Memory B cell (primary cell): Measurements from ENCODE around the gene PAQR5.
"Not testable (repeated sequence)": the region's sequence is repeated elsewhere in the genome, so short reads cannot be mapped to it uniquely, and the experiment has no call there.

Experiments
- ATAC-seq: fragments of 150-1000 bp; cut with Tn5 transposase; 2 replicates; pipeline ENCODE4 v1.10.0; 2021; ENCODE audit warnings: low read depth, mild to moderate bottlenecking, moderate library complexity
- DNase-seq, 2 donors: peaks; one replicate each; pipeline ENCODE4 v3.0.0; 2022; ENCODE audit warnings: low spot score in 2 of 2
- H3K27ac Mint-ChIP-seq: one replicate; pipeline ENCODE4 v1.8.0; 2022; ENCODE audit warnings: mild to moderate bottlenecking, moderate library complexity, mixed read lengths
- H3K27me3 Mint-ChIP-seq: one replicate; pipeline ENCODE4 v1.8.0; 2022; ENCODE audit warnings: mixed read lengths
- H3K36me3 Mint-ChIP-seq: one replicate; pipeline ENCODE4 v1.8.0; 2022; ENCODE audit warnings: mild to moderate bottlenecking, mixed read lengths
- H3K4me1 Mint-ChIP-seq: one replicate; pipeline ENCODE4 v1.8.0; 2022; ENCODE audit warnings: mixed read lengths
- H3K4me3 Mint-ChIP-seq: one replicate; pipeline ENCODE4 v1.8.0; 2022; ENCODE audit warnings: mild to moderate bottlenecking, moderate library complexity, mixed read lengths
- H3K9me3 Mint-ChIP-seq: one replicate; pipeline ENCODE4 v1.8.0; 2022; ENCODE audit warnings: mixed read lengths

The PAQR5 gene

GRCh38 chr15:69301101-69301500, 2.4 kb downstream of the PAQR5 start:
- ATAC-seq, H3K4me3 Mint-ChIP-seq, DNase-seq, H3K36me3 Mint-ChIP-seq, H3K27ac Mint-ChIP-seq, H3K9me3 Mint-ChIP-seq, H3K4me1 Mint-ChIP-seq: not testable (repeated sequence)
- peaks cover 19% of the 10 kb centered on the region for H3K27me3 Mint-ChIP-seq

GRCh38 chr15:69302087-69302486, 3.4 kb downstream of the PAQR5 start:
- not testable (repeated sequence) for H3K4me1 Mint-ChIP-seq, H3K4me3 Mint-ChIP-seq, H3K9me3 Mint-ChIP-seq, H3K27ac Mint-ChIP-seq, DNase-seq, ATAC-seq, H3K36me3 Mint-ChIP-seq
- H3K27me3 Mint-ChIP-seq, result peaks cover 20% of the 10 kb centered on the region

GRCh38 chr15:69302929-69303328, 4.2 kb downstream of the PAQR5 start:
- H3K27me3 Mint-ChIP-seq, result peaks cover 27% of the 10 kb centered on the region

GRCh38 chr15:69303337-69304181, 4.8 kb downstream of the PAQR5 start:
- H3K27me3 Mint-ChIP-seq, result peaks cover 30% of the 10 kb centered on the region
- H3K9me3 Mint-ChIP-seq, result no peaks in the 10 kb centered on the region
- H3K36me3 Mint-ChIP-seq, result no peaks in the 10 kb centered on the region
- H3K4me1 Mint-ChIP-seq, result no peaks in the 10 kb centered on the region
- no peak for ATAC-seq
- no peak overlapping the region for H3K4me3 Mint-ChIP-seq
- H3K27ac Mint-ChIP-seq, result no peak overlapping the region
- DNase-seq, result no peak

More at GRCh38 chr15:69302929-69303328, 4.2 kb downstream of the PAQR5 start:
- Mint-ChIP-seq H3K4me1 (no peaks in the 10 kb centered on the region), H3K36me3 (no peaks in the 10 kb centered on the region), H3K4me3 (no peak overlapping the region), H3K27ac (no peak overlapping the region), H3K9me3 (no peaks in the 10 kb centered on the region)
- ATAC-seq (no peak), DNase-seq (no peak)

GRCh38 chr15:69304182-69304545, 5.5 kb downstream of the PAQR5 start:
- H3K27ac Mint-ChIP-seq, result no peak overlapping the region
- H3K36me3 Mint-ChIP-seq, result no peaks in the 10 kb centered on the region
- H3K27me3 Mint-ChIP-seq, result peaks cover 34% of the 10 kb centered on the region

GRCh38 chr15:69305204-69305931, 6.7 kb downstream of the PAQR5 start:
- Mint-ChIP-seq H3K9me3 (no peaks in the 10 kb centered on the region), H3K27me3 (peaks cover 35% of the 10 kb centered on the region), H3K4me3 (no peak overlapping the region), H3K27ac (no peak overlapping the region), H3K4me1 (no peaks in the 10 kb centered on the region), H3K36me3 (no peaks in the 10 kb centered on the region)
- ATAC-seq (no peak), DNase-seq (no peak)

More at GRCh38 chr15:69304182-69304545, 5.5 kb downstream of the PAQR5 start:
- DNase-seq (no peak), ATAC-seq (no peak)
- Mint-ChIP-seq H3K9me3 (no peaks in the 10 kb centered on the region), H3K4me1 (no peaks in the 10 kb centered on the region), H3K4me3 (no peak overlapping the region)

- no peak for DNase-seq
- no peak overlapping the region for H3K27ac Mint-ChIP-seq
- ATAC-seq, result no peak
- H3K4me3 Mint-ChIP-seq, result no peak overlapping the region
- no peaks in the 10 kb centered on the region for H3K36me3 Mint-ChIP-seq
- no peaks in the 10 kb centered on the region for H3K4me1 Mint-ChIP-seq
- H3K27me3 Mint-ChIP-seq, result peaks cover 33% of the 10 kb centered on the region
- no peaks in the 10 kb centered on the region for H3K9me3 Mint-ChIP-seq
Observed at GRCh38 chr15:69305933-69306568, 7.3 kb downstream of the PAQR5 start.

GRCh38 chr15:69307939-69308338, 9.2 kb downstream of the PAQR5 start:
- H3K27ac Mint-ChIP-seq, result no peak overlapping the region
- H3K36me3 Mint-ChIP-seq, result no peaks in the 10 kb centered on the region
- ATAC-seq (no peak), DNase-seq (no peak)
- H3K4me3 Mint-ChIP-seq, result no peak overlapping the region
- H3K27me3 Mint-ChIP-seq, result peaks cover 25% of the 10 kb centered on the region
- no peaks in the 10 kb centered on the region for H3K4me1 Mint-ChIP-seq
- H3K9me3 Mint-ChIP-seq, result no peaks in the 10 kb centered on the region

GRCh38 chr15:69308949-69309348, 10.2 kb downstream of the PAQR5 start:
- peaks cover 3% of the 10 kb centered on the region for H3K4me1 Mint-ChIP-seq
- no peak overlapping the region for H3K4me3 Mint-ChIP-seq
- ATAC-seq (no peak), DNase-seq (no peak)
- H3K36me3 Mint-ChIP-seq, result no peaks in the 10 kb centered on the region
- H3K9me3 Mint-ChIP-seq, result no peaks in the 10 kb centered on the region
- peaks cover 25% of the 10 kb centered on the region for H3K27me3 Mint-ChIP-seq
- no peak overlapping the region for H3K27ac Mint-ChIP-seq

GRCh38 chr15:69311319-69311721, 12.6 kb downstream of the PAQR5 start:
- DNase-seq (no peak), ATAC-seq (no peak)
- Mint-ChIP-seq H3K27ac (no peak overlapping the region), H3K4me1 (peaks cover 3% of the 10 kb centered on the region), H3K27me3 (peaks cover 30% of the 10 kb centered on the region), H3K36me3 (no peaks in the 10 kb centered on the region), H3K9me3 (no peaks in the 10 kb centered on the region), H3K4me3 (no peak overlapping the region)

GRCh38 chr15:69313432-69314000, 14.8 kb downstream of the PAQR5 start:
- no peak for DNase-seq
- ATAC-seq, result no peak
- Mint-ChIP-seq H3K4me3 (no peak overlapping the region), H3K36me3 (no peaks in the 10 kb centered on the region), H3K27me3 (peaks cover 24% of the 10 kb centered on the region), H3K4me1 (peaks cover 3% of the 10 kb centered on the region), H3K27ac (no peak overlapping the region), H3K9me3 (no peaks in the 10 kb centered on the region)

GRCh38 chr15:69314131-69314530, 15.4 kb downstream of the PAQR5 start:
- H3K4me3 Mint-ChIP-seq, result no peak overlapping the region
- peaks cover 18% of the 10 kb centered on the region for H3K27me3 Mint-ChIP-seq
- H3K36me3 Mint-ChIP-seq, result no peaks in the 10 kb centered on the region
- no peaks in the 10 kb centered on the region for H3K9me3 Mint-ChIP-seq
- H3K4me1 Mint-ChIP-seq, result peaks cover 3% of the 10 kb centered on the region
- DNase-seq (no peak), ATAC-seq (no peak)
- no peak overlapping the region for H3K27ac Mint-ChIP-seq

GRCh38 chr15:69314736-69315135, 16.0 kb downstream of the PAQR5 start:
- H3K36me3 Mint-ChIP-seq, result no peaks in the 10 kb centered on the region
- no peak overlapping the region for H3K27ac Mint-ChIP-seq
- DNase-seq (no peak), ATAC-seq (no peak)
- H3K4me3 Mint-ChIP-seq, result no peak overlapping the region
- no peaks in the 10 kb centered on the region for H3K9me3 Mint-ChIP-seq
- H3K4me1 Mint-ChIP-seq, result peaks cover 3% of the 10 kb centered on the region
- H3K27me3 Mint-ChIP-seq, result peaks cover 18% of the 10 kb centered on the region
